NCI-H1092 treated with DMSO at 0.1 percent for 48 hours (cell line): Measurements from ENCODE around the gene KAZALD1.

Experiments
- DNase-seq: peaks from one replicate; lab custom pipeline; 2025; lab: John Stamatoyannopoulos, UW

The KAZALD1 gene

GRCh38 chr10:101047961-101048892 lies 13.6 kb upstream of the KAZALD1 start:
- DNase-seq = no peak

GRCh38 chr10:101050208-101051069 lies 11.3 kb upstream of the KAZALD1 start:
- peak; percentile 64 for DNase-seq

GRCh38 chr10:101052285-101052684 lies 9.5 kb upstream of the KAZALD1 start:
- no peak for DNase-seq

DNA sequence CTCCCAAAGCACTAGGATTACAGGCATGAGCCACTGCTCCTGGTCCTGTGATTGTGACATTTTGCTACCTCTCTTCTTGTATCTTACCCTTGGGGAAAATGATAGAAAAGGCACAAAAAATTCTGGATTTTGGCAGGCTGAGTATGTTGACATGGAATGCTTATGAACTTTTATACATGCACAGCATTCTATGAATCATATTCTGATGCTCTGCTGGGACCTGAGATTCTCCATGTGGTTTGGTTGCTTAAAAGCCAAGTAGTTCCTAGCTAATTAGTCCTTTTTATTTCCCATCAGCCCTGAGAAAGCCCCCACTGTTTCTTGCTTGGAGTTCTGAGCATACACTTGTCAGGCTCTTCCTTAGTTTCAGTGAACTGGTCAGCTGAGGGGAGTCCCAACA lies 8.3 kb upstream of the KAZALD1 start:
- no peak for DNase-seq

- DNase-seq = no peak
These were observed 7.4 kb upstream of the KAZALD1 start for GRCh38 chr10:101054351-101054750.

- DNase-seq = no peak
These were observed 6.9 kb upstream of the KAZALD1 start for GRCh38 chr10:101054876-101055275.

DNA sequence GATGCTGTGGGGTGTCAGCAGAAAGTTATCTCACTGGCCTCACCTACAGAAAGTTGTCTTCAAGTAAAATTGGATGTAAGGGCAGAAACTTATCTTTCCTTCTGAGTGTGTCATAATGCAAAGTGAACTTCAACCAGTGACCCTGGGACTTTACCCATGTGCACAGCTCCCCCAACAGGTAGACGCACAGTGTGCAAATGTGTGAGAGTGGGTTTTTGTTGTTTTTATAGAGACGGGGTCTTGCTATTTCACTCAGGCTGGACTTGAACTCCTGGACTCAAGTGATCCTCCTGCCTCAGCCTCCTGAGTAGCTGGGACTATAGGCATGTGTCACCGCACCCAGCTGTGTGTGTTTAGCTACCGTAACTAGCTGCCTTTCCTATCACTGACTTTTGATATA lies 6.4 kb upstream of the KAZALD1 start:
- DNase-seq = no peak

- DNase-seq = no peak
These were observed 5.2 kb upstream of the KAZALD1 start for GRCh38 chr10:101056365-101057151.

DNA sequence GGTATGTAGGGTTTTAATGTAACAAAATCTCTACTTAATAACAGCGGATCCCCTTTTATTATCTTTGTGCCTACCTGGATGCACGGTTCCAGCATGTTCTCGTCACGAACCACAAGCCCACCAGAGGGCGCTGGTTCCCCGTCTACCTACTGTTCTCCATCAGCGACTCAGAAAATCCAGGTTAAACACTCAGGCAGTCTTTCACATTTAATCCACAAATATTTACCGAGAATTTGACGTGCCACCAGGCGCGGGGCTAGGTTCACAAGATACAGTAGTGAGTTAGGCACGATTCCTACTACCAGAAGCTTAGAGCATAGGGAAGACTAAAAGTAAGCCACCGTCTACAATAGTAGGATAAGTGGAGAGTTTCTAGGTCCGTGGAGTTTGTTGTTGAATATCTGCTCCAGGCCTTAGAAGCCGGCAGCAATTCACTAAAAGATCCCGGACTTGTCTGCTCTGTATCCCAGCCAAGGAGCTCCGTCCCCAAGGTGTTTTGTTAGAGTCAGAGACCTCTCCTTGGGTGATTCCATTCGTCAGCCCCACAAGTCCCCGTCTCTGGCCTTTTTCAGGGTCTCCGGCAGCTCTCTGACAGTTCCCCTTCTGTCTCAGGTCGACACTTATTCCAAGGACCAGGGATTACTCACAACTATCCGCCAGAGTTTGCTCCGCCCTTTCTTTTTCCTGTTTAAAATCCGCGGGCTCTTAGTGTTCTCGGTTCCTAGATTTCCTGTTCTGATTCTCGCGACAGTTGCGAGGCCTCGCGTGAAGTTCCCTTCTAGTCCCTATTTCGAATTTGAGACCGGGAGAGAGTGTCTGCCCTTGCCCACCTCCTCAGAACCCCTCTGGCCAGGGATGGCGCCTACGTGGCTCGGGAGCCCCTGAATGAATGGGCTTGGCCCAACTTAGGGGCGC lies 1.5 kb upstream of the KAZALD1 start:
- peak; percentile 93 for DNase-seq

DNA sequence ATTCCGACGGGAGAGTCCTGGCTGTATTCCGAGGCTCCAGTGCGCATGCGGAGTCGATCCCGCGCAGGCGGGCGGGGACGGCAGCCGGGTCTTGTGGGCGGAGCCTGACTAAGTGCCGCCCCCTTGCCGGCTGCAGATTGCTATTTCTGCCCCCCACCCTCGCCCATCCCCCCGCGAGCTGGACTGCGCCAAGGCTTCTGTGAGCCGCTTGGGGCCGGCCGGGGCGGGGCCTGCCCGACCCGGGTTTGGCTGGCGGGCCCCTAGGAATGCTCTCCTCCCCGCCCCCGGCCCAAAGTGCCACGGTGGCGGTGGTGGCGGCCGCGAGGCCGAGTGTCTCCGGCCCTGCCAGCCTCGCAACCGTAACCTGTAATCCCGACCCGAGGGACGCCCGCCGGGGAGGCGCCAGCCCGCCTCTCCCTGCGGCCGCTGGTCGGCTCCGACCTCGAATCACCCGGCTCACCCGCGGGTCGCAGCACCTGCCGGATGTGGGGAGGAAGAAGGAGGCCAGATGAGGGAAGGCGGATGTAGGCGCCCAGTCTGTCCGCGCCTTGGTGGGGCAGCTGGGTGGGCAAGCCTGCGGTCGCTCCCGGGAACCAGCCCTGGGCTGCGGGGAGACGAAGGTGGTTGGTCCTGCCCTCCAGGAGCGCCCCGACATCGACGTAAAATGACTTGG lies 702 bp upstream of the KAZALD1 start:
- DNase-seq = peak; percentile 93

GRCh38 chr10:101062232-101063049 lies 652 bp downstream of the KAZALD1 start:
- DNase-seq = peak; percentile 65

- DNase-seq = no peak
These were observed 1.3 kb downstream of the KAZALD1 start for GRCh38 chr10:101063050-101063525.

DNA sequence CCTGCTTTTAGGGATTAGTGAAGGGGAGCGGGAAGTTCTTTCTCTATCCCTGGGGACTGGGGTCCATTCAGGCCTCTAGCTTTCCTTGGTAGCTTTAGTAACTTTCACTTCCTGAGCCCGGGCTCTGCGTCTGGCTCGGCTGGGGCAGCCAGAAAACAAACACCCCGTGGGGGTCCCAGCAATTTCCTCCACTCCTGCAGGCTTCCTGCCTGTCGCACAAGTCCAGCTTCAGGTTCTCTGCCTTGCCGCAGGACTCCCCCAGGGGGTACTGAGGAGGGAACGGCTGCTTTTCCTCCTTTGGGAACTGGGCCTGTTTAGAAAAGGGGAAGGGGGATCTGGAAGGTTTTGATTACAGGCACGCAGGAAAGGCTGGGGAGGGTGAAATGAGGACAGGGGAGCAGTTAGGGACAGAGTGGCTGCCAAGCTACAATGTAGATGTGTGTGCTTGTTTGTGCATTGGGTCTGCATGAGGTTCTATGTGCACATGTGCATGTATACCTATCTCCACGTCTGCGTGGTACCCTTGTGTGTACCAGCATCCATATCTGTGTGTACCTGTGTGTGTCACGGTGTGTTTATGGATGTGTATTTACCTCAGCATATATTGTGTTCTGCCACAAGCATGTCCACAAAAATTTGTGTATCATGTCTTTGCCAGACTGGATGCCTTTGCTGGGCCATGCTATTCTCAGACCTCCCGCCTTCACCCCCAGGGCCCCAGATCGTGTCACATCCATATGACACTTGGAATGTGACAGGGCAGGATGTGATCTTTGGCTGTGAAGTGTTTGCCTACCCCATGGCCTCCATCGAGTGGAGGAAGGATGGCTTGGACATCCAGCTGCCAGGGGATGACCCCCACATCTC lies 2.0 kb downstream of the KAZALD1 start:
- no peak for DNase-seq

- no peak for DNase-seq
These were observed 2.7 kb downstream of the KAZALD1 start for GRCh38 chr10:101064415-101065030.

- no peak for DNase-seq
These were observed 3.8 kb downstream of the KAZALD1 start for GRCh38 chr10:101065481-101066145.

- DNase-seq = peak; percentile 34
These were observed 4.5 kb downstream of the KAZALD1 start for GRCh38 chr10:101066146-101066895.
